ENCODE measurements around the gene CBLN3. TPM values are rescaled to one million over a fixed set of nuclear protein-coding genes. Genes with fewer than 3 reads are reported as not detected.

CBLN3 gene
- total RNA-seq, 4 donors from 2014 or later: 0.16 to 0.36 (median 0.24) TPM; not detected in 1

GRCh38 chr14:24437020-24437735, 7.7 kb upstream of the CBLN3 start:
- in situ Hi-C loops (cut with MboI; ENCODE audit: low sequenced_read_pairs in 4 of 4): loop anchor here (5.0 to 25.0 kb wide), 5 partner anchors 102 to 1125 kb away; partner anchors contain the start of genes GMPR2 (in 3 of the 4), NEDD8 (in 3 of the 4), ADCY4 (in 1 of the 4) and BCL2L2 (in 1 of the 4)
- Histone ChIP-seq H3K27ac (peak overlapping the region; percentile 38 to 70 (median 68)), H3K36me3 (peaks cover 0 to 72% of the 10 kb centered on the region in 2 donors), H3K4me1 (peaks cover 30 to 46% of the 10 kb centered on the region in 2 donors), H3K9me3 (no peaks in the 10 kb centered on the region), H3K4me3 (no peak overlapping the region), H3K27me3 (no peaks in the 10 kb centered on the region)
- DNase-seq (no peak), ATAC-seq (no peak)
- intact Hi-C loops (cut with DNase I; ENCODE audit: low total_unique reads): loop anchor here (5.0 to 10.0 kb wide), 2 partner anchors 125 to 882 kb away; partner anchors contain the start of genes LTB4R, LTB4R2, THTPA and ZFHX2
- TF ChIP-seq POLR2A (IDR thresholded peaks at IDR 0.05) (no peak), CTCF (IDR thresholded peaks at IDR 0.05 in 4 of 5, conservative IDR thresholded peaks at IDR 0.05 in 1 of 5) (no peak)

- TF ChIP-seq CTCF (IDR thresholded peaks at IDR 0.05 in 4 of 5, conservative IDR thresholded peaks at IDR 0.05 in 1 of 5) (peak; percentile 67 to 83 (median 76)), POLR2A (IDR thresholded peaks at IDR 0.05) (no peak)
- peak; percentile 66 to 67 for ATAC-seq
- Histone ChIP-seq H3K27ac (peak overlapping the region; percentile 38 to 70 (median 68)), H3K9me3 (no peaks in the 10 kb centered on the region), H3K4me1 (peaks cover 29 to 46% of the 10 kb centered on the region in 2 donors), H3K36me3 (peaks cover 0 to 72% of the 10 kb centered on the region in 2 donors), H3K27me3 (no peaks in the 10 kb centered on the region), H3K4me3 (no peak overlapping the region)
- DNase-seq: no peak
- intact Hi-C loops (cut with DNase I; ENCODE audit: low total_unique reads) (loop anchor here (1.0 to 10.0 kb wide), 3 partner anchors 103 to 882 kb away; partner anchors contain the start of genes LTB4R, LTB4R2, THTPA and ZFHX2), in situ Hi-C loops (cut with MboI; ENCODE audit: low sequenced_read_pairs in 4 of 4) (loop anchor here (5.0 to 25.0 kb wide), 5 partner anchors 102 to 1124 kb away; partner anchors contain the start of genes GMPR2 (in 3 of the 4), NEDD8 (in 3 of the 4), ADCY4 (in 1 of the 4) and BCL2L2 (in 1 of the 4))
Observed at GRCh38 chr14:24436355-24437019, 7.0 kb upstream of the CBLN3 start.

- TF ChIP-seq POLR2A (IDR thresholded peaks at IDR 0.05) (no peak), CTCF (IDR thresholded peaks at IDR 0.05 in 4 of 5, conservative IDR thresholded peaks at IDR 0.05 in 1 of 5) (no peak)
- peak overlapping the region; percentile 3 to 70 (median 68) for H3K27ac ChIP-seq
- intact Hi-C loops (cut with DNase I; ENCODE audit: low total_unique reads): loop anchor here (1.0 to 10.0 kb wide), 3 partner anchors 103 to 881 kb away; partner anchors contain the start of genes LTB4R, LTB4R2, THTPA and ZFHX2
Observed at GRCh38 chr14:24435998-24436354, 6.5 kb upstream of the CBLN3 start.

GRCh38 chr14:24435192-24435810, 5.8 kb upstream of the CBLN3 start:
- Histone ChIP-seq H3K36me3 (peaks cover 0 to 63% of the 10 kb centered on the region in 2 donors), H3K9me3 (no peaks in the 10 kb centered on the region), H3K27ac (peak overlapping the region in 2 of 4 donors; percentile 67 to 68), H3K27me3 (no peaks in the 10 kb centered on the region), H3K4me1 (peaks cover 27 to 44% of the 10 kb centered on the region in 2 donors), H3K4me3 (no peak overlapping the region)
- intact Hi-C loops (cut with DNase I; ENCODE audit: low total_unique reads): loop anchor here (5.0 to 10.0 kb wide), 2 partner anchors 123 to 880 kb away; partner anchors contain the start of genes LTB4R, LTB4R2, THTPA and ZFHX2
- ATAC-seq (no peak), DNase-seq (no peak)
- TF ChIP-seq CTCF (IDR thresholded peaks at IDR 0.05 in 4 of 5, conservative IDR thresholded peaks at IDR 0.05 in 1 of 5): no peak
- TF ChIP-seq POLR2A (IDR thresholded peaks at IDR 0.05): no peak
- in situ Hi-C loops (cut with MboI; ENCODE audit: low sequenced_read_pairs in 4 of 4): loop anchor here (5.0 to 25.0 kb wide), 5 partner anchors 100 to 1123 kb away; partner anchors contain the start of genes GMPR2 (in 3 of the 4), NEDD8 (in 3 of the 4), ADCY4 (in 1 of the 4) and BCL2L2 (in 1 of the 4)

More at GRCh38 chr14:24435998-24436354, 6.5 kb upstream of the CBLN3 start:
- no peak for DNase-seq
- Histone ChIP-seq H3K9me3 (no peaks in the 10 kb centered on the region), H3K27me3 (no peaks in the 10 kb centered on the region), H3K4me1 (peaks cover 29 to 46% of the 10 kb centered on the region in 2 donors), H3K4me3 (no peak overlapping the region), H3K36me3 (peaks cover 0 to 70% of the 10 kb centered on the region in 2 donors)
- in situ Hi-C loops (cut with MboI; ENCODE audit: low sequenced_read_pairs in 4 of 4): loop anchor here (5.0 to 25.0 kb wide), 5 partner anchors 101 to 1124 kb away; partner anchors contain the start of genes GMPR2 (in 3 of the 4), NEDD8 (in 3 of the 4), ADCY4 (in 1 of the 4) and BCL2L2 (in 1 of the 4)
- no peak for ATAC-seq

Data from gastrocnemius medialis (tissue), 4 donors.